Measurements from ENCODE around the gene TROAP. TPM values are rescaled to one million over a fixed set of nuclear protein-coding genes. Genes with fewer than 3 reads are reported as not detected.

Gene TROAP
- total RNA-seq, 2 donors from 2014 or later: 60.5 to 87.4 TPM

GRCh38 chr12:49358483-49359141 is 35.6 kb downstream of the TROAP start:
- WGBS, 2 experiments (ENCODE audit: insufficient coverage in 1 of 2, insufficient read length in 1 of 2): 20 to 47% methylated on average over 2 to 7 of the region's 7 CpGs
- no peak overlapping the region for H3K4me3 Mint-ChIP-seq

GRCh38 chr12:49359671-49360070 is 36.6 kb downstream of the TROAP start:
- no peaks in the 10 kb centered on the region for H3K9me3 Mint-ChIP-seq
- H3K4me3 Mint-ChIP-seq: no peak overlapping the region
- H3K27ac ChIP-seq (ENCODE audit: low read depth, low read length): no peak overlapping the region
- no peak for TF ChIP-seq CTCF (conservative IDR thresholded peaks at IDR 0.05)
- H3K27me3 ChIP-seq (ENCODE audit: control insufficient read depth, insufficient read depth, low read length, poor library complexity, severe bottlenecking): no peaks in the 10 kb centered on the region
- DNase-seq: peak; percentile 45
- no peaks in the 10 kb centered on the region for H3K36me3 Mint-ChIP-seq (ENCODE audit: low read depth)
- H3K9me3 ChIP-seq (ENCODE audit: control insufficient read depth, low read length): no peaks in the 10 kb centered on the region
- peaks cover 1% of the 10 kb centered on the region for H3K4me1 Mint-ChIP-seq
- H3K27me3 Mint-ChIP-seq (ENCODE audit: insufficient read depth): peaks cover 17% of the 10 kb centered on the region
- H3K36me3 ChIP-seq (ENCODE audit: control insufficient read depth, insufficient read depth, low read length): no peaks in the 10 kb centered on the region
- H3K9ac ChIP-seq (ENCODE audit: extremely low read depth, low read length, poor library complexity, severe bottlenecking): no peak overlapping the region
- H3K4me3 ChIP-seq (ENCODE audit: low read length): no peak overlapping the region
- 67 to 90% methylated on average over 1 to 7 of the region's 7 CpGs for WGBS, 2 experiments (ENCODE audit: insufficient coverage in 1 of 2, insufficient read length in 1 of 2)
- H3K27ac Mint-ChIP-seq: no peak overlapping the region
- no peaks in the 10 kb centered on the region for H3K4me1 ChIP-seq (ENCODE audit: control insufficient read depth, insufficient read depth, low read length)

More at GRCh38 chr12:49358483-49359141, 35.6 kb downstream of the TROAP start:
- no peaks in the 10 kb centered on the region for H3K36me3 ChIP-seq (ENCODE audit: control insufficient read depth, insufficient read depth, low read length)
- Mint-ChIP-seq H3K27ac (no peak overlapping the region), H3K4me1 (peaks cover 1% of the 10 kb centered on the region), H3K36me3 (ENCODE audit: low read depth) (no peaks in the 10 kb centered on the region), H3K9me3 (no peaks in the 10 kb centered on the region), H3K27me3 (ENCODE audit: insufficient read depth) (peaks cover 10% of the 10 kb centered on the region)
- H3K27ac ChIP-seq (ENCODE audit: low read depth, low read length): no peak overlapping the region
- peak; percentile 92 for DNase-seq
- no peaks in the 10 kb centered on the region for H3K4me1 ChIP-seq (ENCODE audit: control insufficient read depth, insufficient read depth, low read length)
- H3K9me3 ChIP-seq (ENCODE audit: control insufficient read depth, low read length): no peaks in the 10 kb centered on the region
- no peak overlapping the region for H3K9ac ChIP-seq (ENCODE audit: extremely low read depth, low read length, poor library complexity, severe bottlenecking)
- no peak overlapping the region for H3K4me3 ChIP-seq (ENCODE audit: low read length)
- H3K27me3 ChIP-seq (ENCODE audit: control insufficient read depth, insufficient read depth, low read length, poor library complexity, severe bottlenecking): no peaks in the 10 kb centered on the region
- TF ChIP-seq CTCF (conservative IDR thresholded peaks at IDR 0.05): peak; percentile 89

- WGBS, 2 experiments (ENCODE audit: insufficient coverage in 1 of 2, insufficient read length in 1 of 2): no CpG with 5 or more reads among the region's 1 CpG
- no peak overlapping the region for H3K27ac Mint-ChIP-seq
- H3K36me3 Mint-ChIP-seq (ENCODE audit: low read depth): no peaks in the 10 kb centered on the region
These were observed 39.0 kb downstream of the TROAP start for GRCh38 chr12:49362077-49362476.

More at GRCh38 chr12:49362077-49362476, 39.0 kb downstream of the TROAP start:
- Histone ChIP-seq H3K4me3 (ENCODE audit: low read length) (no peak overlapping the region), H3K9me3 (ENCODE audit: control insufficient read depth, low read length) (no peaks in the 10 kb centered on the region), H3K27ac (ENCODE audit: low read depth, low read length) (no peak overlapping the region), H3K36me3 (ENCODE audit: control insufficient read depth, insufficient read depth, low read length) (no peaks in the 10 kb centered on the region), H3K4me1 (ENCODE audit: control insufficient read depth, insufficient read depth, low read length) (no peaks in the 10 kb centered on the region), H3K9ac (ENCODE audit: extremely low read depth, low read length, poor library complexity, severe bottlenecking) (no peak overlapping the region), H3K27me3 (ENCODE audit: control insufficient read depth, insufficient read depth, low read length, poor library complexity, severe bottlenecking) (no peaks in the 10 kb centered on the region)
- DNase-seq: no peak
- no peak for TF ChIP-seq CTCF (conservative IDR thresholded peaks at IDR 0.05)
- H3K4me1 Mint-ChIP-seq: peaks cover 1% of the 10 kb centered on the region
- H3K27me3 Mint-ChIP-seq (ENCODE audit: insufficient read depth): peaks cover 21% of the 10 kb centered on the region
- no peaks in the 10 kb centered on the region for H3K9me3 Mint-ChIP-seq
- H3K4me3 Mint-ChIP-seq: no peak overlapping the region

Data from endodermal cell (in vitro differentiated cells).